Stimulated activated naive CD4-positive, alpha-beta T cell treated with Interleukin-2 at 50 U/mL for 16 hours (primary cell): Measurements from ENCODE around the gene FCRL6.

Source experiments
- DNase-seq: peaks from one replicate; lab custom pipeline; 2025; lab: John Stamatoyannopoulos, UW

Gene FCRL6

GRCh38 chr1:159835862-159836525 is 33.8 kb downstream of the FCRL6 start:
- DNase-seq, result no peak

- no peak for DNase-seq
Measured at GRCh38 chr1:159838715-159839114, 36.6 kb downstream of the FCRL6 start.

- no peak for DNase-seq
Measured at GRCh38 chr1:159839116-159839849, 37.1 kb downstream of the FCRL6 start.

- DNase-seq, result no peak
Measured at GRCh38 chr1:159841749-159842148, 39.6 kb downstream of the FCRL6 start.

GRCh38 chr1:159843459-159843858 is 41.3 kb downstream of the FCRL6 start:
- DNase-seq, result no peak

GRCh38 chr1:159845751-159846629 is 43.8 kb downstream of the FCRL6 start:
- no peak for DNase-seq

GRCh38 chr1:159847231-159847630 is 45.1 kb downstream of the FCRL6 start:
- DNase-seq, result no peak

- DNase-seq, result no peak
Measured at GRCh38 chr1:159848326-159848725, 46.2 kb downstream of the FCRL6 start.

- no peak for DNase-seq
Measured at GRCh38 chr1:159849626-159850366, 47.6 kb downstream of the FCRL6 start.

- no peak for DNase-seq
Measured at GRCh38 chr1:159851407-159851806, 49.2 kb downstream of the FCRL6 start.

- DNase-seq, result no peak
Measured at GRCh38 chr1:159853417-159854115, 51.4 kb downstream of the FCRL6 start.

- DNase-seq, result no peak
Measured at GRCh38 chr1:159854116-159854692, 52.0 kb downstream of the FCRL6 start.

- DNase-seq, result peak; percentile 73
Measured at GRCh38 chr1:159854693-159855192, 52.6 kb downstream of the FCRL6 start.

- DNase-seq, result no peak
Measured at GRCh38 chr1:159855709-159856108, 53.5 kb downstream of the FCRL6 start.

- no peak for DNase-seq
Measured at GRCh38 chr1:159856576-159856975, 54.4 kb downstream of the FCRL6 start.

- DNase-seq, result no peak
Measured at GRCh38 chr1:159857889-159858288, 55.7 kb downstream of the FCRL6 start.

- DNase-seq, result no peak
Measured at GRCh38 chr1:159859767-159860322, 57.7 kb downstream of the FCRL6 start.

- DNase-seq, result no peak
Measured at GRCh38 chr1:159860456-159860855, 58.3 kb downstream of the FCRL6 start.

- DNase-seq, result no peak
Measured at GRCh38 chr1:159861218-159861617, 59.1 kb downstream of the FCRL6 start.

GRCh38 chr1:159862031-159862430 is 59.9 kb downstream of the FCRL6 start:
- no peak for DNase-seq
